GM10847 (cell line): ENCODE measurements around the gene TOP3B.

Experiments
- POLR2A ChIP-seq: IDR thresholded peaks from 2 replicates; pipeline ENCODE4 v1.6.1; 2011; ENCODE audit not compliant: insufficient read length; ENCODE audit errors: extremely low read depth

TOP3B gene

DNA sequence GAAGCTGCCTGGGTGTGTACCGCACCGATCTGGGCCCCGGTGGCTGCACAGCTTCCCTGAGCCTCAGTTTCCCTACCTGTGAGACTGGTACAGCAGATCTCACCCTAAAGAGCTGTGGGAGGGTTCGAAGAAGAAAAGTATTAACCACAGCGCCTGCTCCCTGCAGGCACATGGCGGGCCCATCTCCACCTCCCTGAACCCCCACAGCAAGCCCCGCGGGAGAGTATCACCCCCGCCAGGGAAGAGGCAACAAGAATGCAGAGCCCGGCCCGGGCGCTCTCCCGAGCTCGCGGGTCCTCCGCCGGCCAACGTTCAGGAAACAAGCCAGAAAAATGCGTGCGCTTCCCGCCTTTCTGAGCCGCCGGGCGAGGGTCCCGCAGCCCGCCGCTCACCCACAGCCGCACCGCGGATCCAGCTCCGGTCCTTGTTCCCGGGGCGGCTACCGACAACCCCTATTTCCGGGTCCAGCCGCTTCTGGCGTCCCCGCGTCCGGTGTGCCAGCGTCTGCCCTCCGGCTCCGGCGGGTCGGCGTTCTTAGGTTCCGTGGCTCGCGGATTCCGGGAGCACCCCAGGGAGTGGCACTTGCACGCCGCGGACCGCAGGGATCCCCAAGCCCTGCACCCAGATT is at the start of gene TOP3B:
TOP3B (minus strand) TSS at position 450 of the 628 bp plus-strand sequence. CDS start 7,078 bp downstream, outside the sequence.
- TF ChIP-seq POLR2A = peak; percentile 91

DNA sequence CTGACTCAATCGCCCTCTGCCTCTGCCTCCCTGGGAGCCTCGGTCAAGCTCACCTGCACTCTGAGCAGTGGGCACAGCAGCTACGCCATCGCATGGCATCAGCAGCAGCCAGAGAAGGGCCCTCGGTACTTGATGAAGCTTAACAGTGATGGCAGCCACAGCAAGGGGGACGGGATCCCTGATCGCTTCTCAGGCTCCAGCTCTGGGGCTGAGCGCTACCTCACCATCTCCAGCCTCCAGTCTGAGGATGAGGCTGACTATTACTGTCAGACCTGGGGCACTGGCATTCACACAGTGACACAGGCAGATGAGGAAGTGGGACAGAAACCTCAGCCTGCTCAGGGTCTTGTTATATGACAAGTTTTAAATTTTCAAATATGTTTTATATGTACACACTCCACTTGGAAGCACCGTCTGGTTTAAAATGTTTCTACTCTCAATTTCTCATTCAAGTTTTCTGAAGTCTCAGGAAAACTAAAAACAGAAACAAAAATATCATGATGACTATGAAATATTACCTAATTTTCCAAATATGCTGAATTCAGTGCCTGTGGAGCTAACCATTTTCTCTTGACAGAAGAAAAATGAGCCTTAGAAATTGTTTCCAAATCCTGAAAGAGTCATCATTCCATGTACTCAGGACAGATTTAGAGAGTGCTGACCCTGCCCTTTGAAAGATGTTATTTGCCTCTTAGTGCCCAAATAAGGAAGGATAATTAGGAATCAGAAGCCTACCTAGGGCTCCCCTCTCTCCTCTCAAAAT is 48.8 kb upstream of the TOP3B start:
- no peak for TF ChIP-seq POLR2A

DNA sequence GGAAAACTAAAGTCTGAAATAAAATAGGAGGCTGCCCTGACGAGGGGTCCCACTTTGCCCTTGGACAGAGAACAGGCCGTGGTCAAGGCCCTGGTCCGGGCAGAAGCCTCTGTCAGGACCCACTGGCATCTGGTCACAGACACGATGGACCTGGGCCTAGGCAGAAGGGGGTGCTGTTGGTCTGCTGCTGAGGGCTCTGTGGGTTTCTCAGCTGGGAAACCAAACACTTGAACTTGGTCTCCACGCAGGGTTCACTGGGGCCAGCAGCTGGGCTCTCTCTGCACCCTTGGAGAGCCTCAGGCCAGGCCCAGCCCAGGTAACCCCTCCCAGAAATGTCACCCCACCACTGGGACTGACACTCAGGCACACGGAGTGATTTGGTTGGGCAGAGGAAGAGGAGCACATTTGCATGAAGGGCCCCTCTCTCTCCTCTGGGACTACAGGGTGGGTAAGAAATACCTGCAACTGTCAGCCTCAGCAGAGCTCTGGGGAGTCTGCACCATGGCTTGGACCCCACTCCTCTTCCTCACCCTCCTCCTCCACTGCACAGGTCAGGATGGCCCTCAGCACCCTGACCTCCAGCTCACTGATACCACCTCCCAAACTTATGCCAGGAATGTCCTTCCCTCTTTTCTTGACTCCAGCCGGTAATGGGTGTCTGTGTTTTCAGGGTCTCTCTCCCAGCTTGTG is 48.1 kb upstream of the TOP3B start:
- peak; percentile 91 for TF ChIP-seq POLR2A

- TF ChIP-seq POLR2A = no peak
Observed at GRCh38 chr22:22027955-22028354, 45.4 kb upstream of the TOP3B start.

GRCh38 chr22:22026157-22026831 is 43.7 kb upstream of the TOP3B start:
- no peak for TF ChIP-seq POLR2A

- TF ChIP-seq POLR2A = peak; percentile 73
Observed at GRCh38 chr22:22025320-22026156, 43.0 kb upstream of the TOP3B start.

GRCh38 chr22:22024440-22024839 is 41.9 kb upstream of the TOP3B start:
- TF ChIP-seq POLR2A = no peak

DNA sequence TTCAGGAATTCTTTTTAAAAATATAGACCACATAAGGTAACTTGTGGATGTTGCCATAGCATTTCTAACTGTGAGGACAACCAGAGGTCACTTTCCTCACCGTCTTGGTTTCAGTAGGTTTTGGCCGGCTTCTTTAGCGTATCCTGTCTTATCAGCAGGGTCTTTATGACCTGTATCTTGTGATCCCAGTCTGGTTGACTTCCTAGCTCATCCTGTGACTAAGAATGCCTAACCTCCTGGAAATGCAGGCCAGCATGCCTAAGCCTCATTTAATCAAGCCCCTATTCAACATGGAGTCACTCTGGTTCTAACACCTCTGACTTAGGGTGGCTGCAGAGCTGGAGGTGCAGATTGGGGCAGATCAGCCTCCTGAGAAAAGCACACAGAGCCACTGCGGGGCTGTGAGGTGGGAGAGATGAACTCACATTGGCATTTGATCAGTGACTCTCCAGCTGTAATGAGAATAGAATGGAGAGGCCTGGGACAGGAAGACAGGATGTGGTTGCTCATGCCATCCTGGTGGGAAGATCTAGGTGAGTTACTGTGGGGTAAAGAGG is 41.1 kb upstream of the TOP3B start:
- no peak for TF ChIP-seq POLR2A

GRCh38 chr22:22022947-22023534 is 40.5 kb upstream of the TOP3B start:
- TF ChIP-seq POLR2A = no peak

- TF ChIP-seq POLR2A = no peak
Observed at GRCh38 chr22:22022255-22022840, 39.8 kb upstream of the TOP3B start.

- no peak for TF ChIP-seq POLR2A
Observed at GRCh38 chr22:22021162-22021750, 38.7 kb upstream of the TOP3B start.

GRCh38 chr22:22020425-22020852 is 37.9 kb upstream of the TOP3B start:
- no peak for TF ChIP-seq POLR2A
